ENCODE results near the gene FRMD3.

Gene FRMD3

GRCh38 chr9:83557771-83558170 lies 19.6 kb upstream of the FRMD3 start:
- H3K27ac ChIP-seq (ENCODE audit: insufficient read depth, low read depth, low read length, poor library complexity, severe bottlenecking): no peak overlapping the region
- H3K9me3 ChIP-seq (ENCODE audit: control insufficient read depth, low read length): no peaks in the 10 kb centered on the region
- H3K4me3 ChIP-seq (ENCODE audit: insufficient read depth, low read depth, low read length): no peak overlapping the region
- H3K36me3 ChIP-seq (ENCODE audit: control insufficient read depth, insufficient read depth, low read length): no peaks in the 10 kb centered on the region
- H3K4me1 ChIP-seq (ENCODE audit: control insufficient read depth, insufficient read depth, low read length): no peaks in the 10 kb centered on the region
- H3K27me3 ChIP-seq (ENCODE audit: control insufficient read depth, insufficient read depth, low read length, poor library complexity, severe bottlenecking): no peaks in the 10 kb centered on the region

DNA sequence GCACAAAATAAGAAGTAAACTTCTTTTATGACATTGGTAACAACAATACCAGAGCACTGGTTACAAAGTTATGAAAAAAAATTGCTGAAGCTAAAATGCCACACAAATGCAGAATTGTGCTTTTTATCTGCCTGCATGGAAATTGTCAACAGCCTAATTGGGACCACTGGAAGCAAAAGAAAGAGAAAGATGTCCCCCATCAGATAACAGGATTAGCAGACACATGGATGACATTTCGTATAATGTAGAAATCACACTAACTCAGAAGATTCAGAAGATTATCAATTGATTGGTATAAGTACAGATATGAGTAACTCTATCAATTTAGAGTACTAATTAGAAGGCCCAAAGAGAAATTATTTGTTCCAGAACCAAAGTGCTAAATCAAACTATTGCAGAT lies 19.1 kb upstream of the FRMD3 start:
- no peak overlapping the region for H3K4me3 ChIP-seq (ENCODE audit: insufficient read depth, low read depth, low read length)
- H3K36me3 ChIP-seq (ENCODE audit: control insufficient read depth, insufficient read depth, low read length): no peaks in the 10 kb centered on the region
- no peaks in the 10 kb centered on the region for H3K9me3 ChIP-seq (ENCODE audit: control insufficient read depth, low read length)
- no peaks in the 10 kb centered on the region for H3K4me1 ChIP-seq (ENCODE audit: control insufficient read depth, insufficient read depth, low read length)
- 100% methylated on average over 1 of the region's 1 CpG; no CpG with 5 or more reads in 1 of the 2 experiments for WGBS, 2 experiments
- no peak overlapping the region for H3K27ac ChIP-seq (ENCODE audit: insufficient read depth, low read depth, low read length, poor library complexity, severe bottlenecking)
- no peaks in the 10 kb centered on the region for H3K27me3 ChIP-seq (ENCODE audit: control insufficient read depth, insufficient read depth, low read length, poor library complexity, severe bottlenecking)

GRCh38 chr9:83554278-83554677 lies 16.1 kb upstream of the FRMD3 start:
- 90 to 93% methylated on average over 3 of the region's 3 CpGs for WGBS, 2 experiments
- H3K27ac ChIP-seq (ENCODE audit: insufficient read depth, low read depth, low read length, poor library complexity, severe bottlenecking): no peak overlapping the region
- H3K9me3 ChIP-seq (ENCODE audit: control insufficient read depth, low read length): no peaks in the 10 kb centered on the region
- H3K27me3 ChIP-seq (ENCODE audit: control insufficient read depth, insufficient read depth, low read length, poor library complexity, severe bottlenecking): no peaks in the 10 kb centered on the region
- no peaks in the 10 kb centered on the region for H3K4me1 ChIP-seq (ENCODE audit: control insufficient read depth, insufficient read depth, low read length)
- H3K4me3 ChIP-seq (ENCODE audit: insufficient read depth, low read depth, low read length): no peak overlapping the region
- no peaks in the 10 kb centered on the region for H3K36me3 ChIP-seq (ENCODE audit: control insufficient read depth, insufficient read depth, low read length)

GRCh38 chr9:83544002-83544698 lies 5.9 kb upstream of the FRMD3 start:
- no peak overlapping the region for H3K27ac ChIP-seq (ENCODE audit: insufficient read depth, low read depth, low read length, poor library complexity, severe bottlenecking)
- no peaks in the 10 kb centered on the region for H3K4me1 ChIP-seq (ENCODE audit: control insufficient read depth, insufficient read depth, low read length)
- peaks cover 10% of the 10 kb centered on the region for H3K27me3 ChIP-seq (ENCODE audit: control insufficient read depth, insufficient read depth, low read length, poor library complexity, severe bottlenecking)
- H3K36me3 ChIP-seq (ENCODE audit: control insufficient read depth, insufficient read depth, low read length): no peaks in the 10 kb centered on the region
- WGBS, 2 experiments: 51 to 52% methylated on average over 5 of the region's 5 CpGs
- H3K4me3 ChIP-seq (ENCODE audit: insufficient read depth, low read depth, low read length): no peak overlapping the region
- no peaks in the 10 kb centered on the region for H3K9me3 ChIP-seq (ENCODE audit: control insufficient read depth, low read length)

- no peaks in the 10 kb centered on the region for H3K36me3 ChIP-seq (ENCODE audit: control insufficient read depth, insufficient read depth, low read length)
- no peak overlapping the region for H3K27ac ChIP-seq (ENCODE audit: insufficient read depth, low read depth, low read length, poor library complexity, severe bottlenecking)
- no peaks in the 10 kb centered on the region for H3K9me3 ChIP-seq (ENCODE audit: control insufficient read depth, low read length)
- H3K4me1 ChIP-seq (ENCODE audit: control insufficient read depth, insufficient read depth, low read length): peaks cover 14% of the 10 kb centered on the region
- peaks cover 32% of the 10 kb centered on the region for H3K27me3 ChIP-seq (ENCODE audit: control insufficient read depth, insufficient read depth, low read length, poor library complexity, severe bottlenecking)
- H3K4me3 ChIP-seq (ENCODE audit: insufficient read depth, low read depth, low read length): peak overlapping the region; percentile 55
- 39 to 49% methylated on average over 6 of the region's 6 CpGs for WGBS, 2 experiments
These were observed 663 bp upstream of the FRMD3 start for GRCh38 chr9:83538890-83539238.

GRCh38 chr9:83537331-83538171 lies 650 bp downstream of the FRMD3 start:
- H3K4me1 ChIP-seq (ENCODE audit: control insufficient read depth, insufficient read depth, low read length): peaks cover 14% of the 10 kb centered on the region
- no peak overlapping the region for H3K27ac ChIP-seq (ENCODE audit: insufficient read depth, low read depth, low read length, poor library complexity, severe bottlenecking)
- H3K27me3 ChIP-seq (ENCODE audit: control insufficient read depth, insufficient read depth, low read length, poor library complexity, severe bottlenecking): peaks cover 32% of the 10 kb centered on the region
- peak overlapping the region; percentile 55 for H3K4me3 ChIP-seq (ENCODE audit: insufficient read depth, low read depth, low read length)
- H3K9me3 ChIP-seq (ENCODE audit: control insufficient read depth, low read length): no peaks in the 10 kb centered on the region
- H3K36me3 ChIP-seq (ENCODE audit: control insufficient read depth, insufficient read depth, low read length): no peaks in the 10 kb centered on the region
- 3% methylated on average over 63 of the region's 63 CpGs for WGBS, 2 experiments

- WGBS, 2 experiments: 36 to 44% methylated on average over 1 of the region's 1 CpG
- H3K4me1 ChIP-seq (ENCODE audit: control insufficient read depth, insufficient read depth, low read length): peaks cover 14% of the 10 kb centered on the region
- no peaks in the 10 kb centered on the region for H3K36me3 ChIP-seq (ENCODE audit: control insufficient read depth, insufficient read depth, low read length)
- H3K4me3 ChIP-seq (ENCODE audit: insufficient read depth, low read depth, low read length): no peak overlapping the region
- H3K9me3 ChIP-seq (ENCODE audit: control insufficient read depth, low read length): no peaks in the 10 kb centered on the region
- H3K27ac ChIP-seq (ENCODE audit: insufficient read depth, low read depth, low read length, poor library complexity, severe bottlenecking): no peak overlapping the region
- H3K27me3 ChIP-seq (ENCODE audit: control insufficient read depth, insufficient read depth, low read length, poor library complexity, severe bottlenecking): peaks cover 32% of the 10 kb centered on the region
These were observed 1.9 kb downstream of the FRMD3 start for GRCh38 chr9:83536332-83536731.

- no peak overlapping the region for H3K27ac ChIP-seq (ENCODE audit: insufficient read depth, low read depth, low read length, poor library complexity, severe bottlenecking)
- H3K27me3 ChIP-seq (ENCODE audit: control insufficient read depth, insufficient read depth, low read length, poor library complexity, severe bottlenecking): peaks cover 32% of the 10 kb centered on the region
- H3K4me3 ChIP-seq (ENCODE audit: insufficient read depth, low read depth, low read length): no peak overlapping the region
- WGBS, 2 experiments: 8 to 13% methylated on average over 2 of the region's 3 CpGs
- H3K4me1 ChIP-seq (ENCODE audit: control insufficient read depth, insufficient read depth, low read length): peaks cover 14% of the 10 kb centered on the region
- H3K9me3 ChIP-seq (ENCODE audit: control insufficient read depth, low read length): no peaks in the 10 kb centered on the region
- H3K36me3 ChIP-seq (ENCODE audit: control insufficient read depth, insufficient read depth, low read length): no peaks in the 10 kb centered on the region
These were observed 2.5 kb downstream of the FRMD3 start for GRCh38 chr9:83535736-83536135.

GRCh38 chr9:83533296-83533695 lies 4.9 kb downstream of the FRMD3 start:
- Histone ChIP-seq H3K27me3 (ENCODE audit: control insufficient read depth, insufficient read depth, low read length, poor library complexity, severe bottlenecking) (peaks cover 16% of the 10 kb centered on the region), H3K4me3 (ENCODE audit: insufficient read depth, low read depth, low read length) (no peak overlapping the region), H3K9me3 (ENCODE audit: control insufficient read depth, low read length) (no peaks in the 10 kb centered on the region), H3K27ac (ENCODE audit: insufficient read depth, low read depth, low read length, poor library complexity, severe bottlenecking) (no peak overlapping the region), H3K4me1 (ENCODE audit: control insufficient read depth, insufficient read depth, low read length) (peaks cover 14% of the 10 kb centered on the region), H3K36me3 (ENCODE audit: control insufficient read depth, insufficient read depth, low read length) (no peaks in the 10 kb centered on the region)
- WGBS, 2 experiments: 87 to 96% methylated on average over 2 of the region's 2 CpGs

DNA sequence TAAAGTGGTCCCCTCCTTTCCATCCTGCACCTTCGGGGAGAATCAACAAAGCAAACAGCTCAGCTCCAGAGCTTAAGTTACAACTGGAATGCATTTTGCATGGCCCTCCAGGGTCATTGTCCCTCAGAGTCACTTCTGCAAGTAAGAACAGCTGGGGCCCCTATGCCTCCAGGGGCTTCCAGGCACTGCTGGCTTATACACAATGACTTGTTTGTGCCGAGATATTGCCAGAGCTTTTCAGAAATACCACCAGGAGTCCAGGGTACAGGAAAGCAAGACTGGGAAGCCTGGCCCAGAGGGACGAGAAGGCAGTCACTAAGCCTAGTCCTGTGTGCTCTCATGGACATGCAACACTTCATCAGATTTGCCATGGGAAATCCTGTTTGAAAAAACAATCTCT lies 11.3 kb downstream of the FRMD3 start:
- 4 to 9% methylated on average over 3 of the region's 3 CpGs for WGBS, 2 experiments
- H3K9me3 ChIP-seq (ENCODE audit: control insufficient read depth, low read length): no peaks in the 10 kb centered on the region
- no peak overlapping the region for H3K27ac ChIP-seq (ENCODE audit: insufficient read depth, low read depth, low read length, poor library complexity, severe bottlenecking)
- H3K4me1 ChIP-seq (ENCODE audit: control insufficient read depth, insufficient read depth, low read length): peaks cover 13% of the 10 kb centered on the region
- H3K4me3 ChIP-seq (ENCODE audit: insufficient read depth, low read depth, low read length): no peak overlapping the region
- H3K36me3 ChIP-seq (ENCODE audit: control insufficient read depth, insufficient read depth, low read length): no peaks in the 10 kb centered on the region
- H3K27me3 ChIP-seq (ENCODE audit: control insufficient read depth, insufficient read depth, low read length, poor library complexity, severe bottlenecking): no peaks in the 10 kb centered on the region
